HFFc6 (cell line): Measurements from ENCODE around the gene ITGA11. TPM values are rescaled to one million over a fixed set of nuclear protein-coding genes. Genes with fewer than 3 reads are reported as not detected.
A peak's percentile ranks its signal among the peaks of the same experiment; 100 is the strongest.

Experiments
- DNase-seq: peaks from one replicate; pipeline ENCODE4 v3.0.0-alpha.2; 2018
- H3K27ac Mint-ChIP-seq: 2 replicates; pipeline ENCODE4 v1.8.0; 2020; ENCODE audit warnings: mild to moderate bottlenecking, mixed read lengths
- H3K27me3 Mint-ChIP-seq: 2 replicates; pipeline ENCODE4 v1.8.0; 2021; ENCODE audit warnings: mild to moderate bottlenecking, moderate library complexity, mixed read lengths; ENCODE audit not compliant: insufficient read depth
- H3K36me3 Mint-ChIP-seq: 2 replicates; pipeline ENCODE4 v1.8.0; 2021; ENCODE audit warnings: low read depth, mixed read lengths
- H3K4me1 Mint-ChIP-seq: 2 replicates; pipeline ENCODE4 v1.8.0; 2020; ENCODE audit warnings: low read depth, mixed read lengths
- H3K4me3 Mint-ChIP-seq: 2 replicates; pipeline ENCODE4 v1.8.0; 2020; ENCODE audit warnings: mild to moderate bottlenecking, moderate library complexity, mixed read lengths
- H3K9me3 Mint-ChIP-seq: 2 replicates; pipeline ENCODE4 v1.8.0; 2020; ENCODE audit warnings: mild to moderate bottlenecking, mixed read lengths
- CTCF ChIP-seq: fragments of 200-600 bp; sonication (generic); IDR thresholded peaks from 2 replicates; pipeline ENCODE4 v1.5.0; 2021; ENCODE audit warnings: antibody characterized with exemption, mild to moderate bottlenecking
- total RNA-seq, 6 experiments: library from RNA; stranded (reverse); fragmentation: NEBNext Ultra II Directional; extraction: Animal tissue kit (Norgen Biotek cat#: 25700); gene quantifications; 2 replicates in 1 of 6; 3 replicates in 5 of 6; pipeline ENCODE4 v1.2.3, GENCODE V29; 2021

The ITGA11 gene
- total RNA-seq, 6 experiments from 2014 or later: 1.2 to 2.1 (median 1.4) TPM

DNA sequence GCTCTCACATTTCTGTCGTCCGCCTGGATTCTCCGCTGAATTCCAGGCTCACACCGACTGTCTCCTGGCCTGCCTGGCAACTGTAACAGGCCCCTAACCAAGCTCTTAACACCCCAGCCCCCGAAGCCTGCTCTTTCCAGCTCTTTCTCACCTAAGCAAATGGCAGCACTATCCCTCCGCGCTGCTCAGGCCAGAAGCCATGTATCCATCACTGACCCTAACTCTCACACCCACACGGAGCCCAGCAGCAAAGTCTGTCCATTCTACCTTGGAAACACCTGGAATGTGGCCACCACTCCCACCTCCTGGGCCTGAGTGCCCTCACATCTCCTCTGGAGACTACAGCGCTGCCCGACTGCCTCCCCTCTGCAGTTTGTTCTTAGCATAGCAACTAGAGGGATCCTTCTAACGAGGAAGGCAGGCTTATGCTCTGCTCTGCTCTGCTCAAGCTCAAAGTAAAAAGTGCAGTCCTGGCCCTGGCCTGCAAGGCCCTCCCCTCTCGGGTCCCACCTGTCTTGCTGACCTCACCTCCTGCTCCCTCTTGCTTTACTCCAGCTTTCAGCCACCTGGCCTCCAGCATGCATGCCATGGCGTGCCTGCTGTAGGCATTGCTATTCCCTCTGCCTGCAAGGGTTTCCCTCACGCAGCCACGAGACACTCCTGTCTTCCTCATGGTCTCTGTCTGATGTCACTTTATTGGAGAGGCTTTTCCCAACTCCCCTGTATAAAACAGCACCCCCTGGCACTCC, 127.2 kb downstream of the ITGA11 start:
- Mint-ChIP-seq H3K9me3 (no peaks in the 10 kb centered on the region), H3K27ac (peak overlapping the region; percentile 11), H3K4me1 (peaks cover 41% of the 10 kb centered on the region), H3K27me3 (no peaks in the 10 kb centered on the region; the same call in 1 of the 2 replicates), H3K36me3 (no peaks in the 10 kb centered on the region), H3K4me3 (no peak overlapping the region)
- no peak for DNase-seq
- TF ChIP-seq CTCF: no peak

GRCh38 chr15:68303560-68304436, 128.2 kb downstream of the ITGA11 start:
- Mint-ChIP-seq H3K27me3 (no peaks in the 10 kb centered on the region; the same call in 1 of the 2 replicates), H3K27ac (peak overlapping the region; percentile 18; the same call in 1 of the 2 replicates), H3K36me3 (no peaks in the 10 kb centered on the region), H3K9me3 (no peaks in the 10 kb centered on the region), H3K4me3 (no peak overlapping the region), H3K4me1 (peaks cover 41% of the 10 kb centered on the region)
- TF ChIP-seq CTCF: no peak
- no peak for DNase-seq

GRCh38 chr15:68303134-68303533, 128.8 kb downstream of the ITGA11 start:
- Mint-ChIP-seq H3K4me1 (peaks cover 44% of the 10 kb centered on the region), H3K27ac (no peak overlapping the region), H3K27me3 (no peaks in the 10 kb centered on the region; the same call in 1 of the 2 replicates), H3K4me3 (no peak overlapping the region), H3K9me3 (no peaks in the 10 kb centered on the region), H3K36me3 (no peaks in the 10 kb centered on the region; the same call in 1 of the 2 replicates)
- DNase-seq: no peak
- TF ChIP-seq CTCF: no peak

DNA sequence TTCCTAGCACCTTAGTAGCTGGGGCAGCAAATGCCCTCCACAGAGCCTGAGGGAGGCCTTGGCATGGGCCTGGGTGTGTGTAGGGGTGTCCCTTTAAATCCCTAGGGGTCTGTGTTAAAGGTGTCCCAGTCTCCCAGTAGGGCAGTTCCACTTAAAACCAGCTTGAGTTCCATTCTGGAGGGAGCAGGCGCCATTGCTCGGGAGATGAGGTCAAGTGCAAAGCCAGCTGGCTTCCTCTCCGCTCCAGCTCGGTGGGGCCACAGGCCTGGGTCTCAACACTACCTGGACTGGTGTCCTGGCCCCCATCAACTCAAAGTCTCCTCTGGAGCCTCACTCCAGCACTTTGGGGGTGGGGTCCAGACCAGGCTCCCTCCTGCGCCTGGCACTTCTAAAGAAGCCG, 129.2 kb downstream of the ITGA11 start:
- no peak overlapping the region for H3K4me3 Mint-ChIP-seq
- no peaks in the 10 kb centered on the region; the same call in 1 of the 2 replicates for H3K36me3 Mint-ChIP-seq
- no peak for DNase-seq
- no peaks in the 10 kb centered on the region for H3K9me3 Mint-ChIP-seq
- H3K27me3 Mint-ChIP-seq: no peaks in the 10 kb centered on the region; the same call in 1 of the 2 replicates
- H3K27ac Mint-ChIP-seq: no peak overlapping the region
- no peak for TF ChIP-seq CTCF
- peaks cover 47% of the 10 kb centered on the region for H3K4me1 Mint-ChIP-seq

DNA sequence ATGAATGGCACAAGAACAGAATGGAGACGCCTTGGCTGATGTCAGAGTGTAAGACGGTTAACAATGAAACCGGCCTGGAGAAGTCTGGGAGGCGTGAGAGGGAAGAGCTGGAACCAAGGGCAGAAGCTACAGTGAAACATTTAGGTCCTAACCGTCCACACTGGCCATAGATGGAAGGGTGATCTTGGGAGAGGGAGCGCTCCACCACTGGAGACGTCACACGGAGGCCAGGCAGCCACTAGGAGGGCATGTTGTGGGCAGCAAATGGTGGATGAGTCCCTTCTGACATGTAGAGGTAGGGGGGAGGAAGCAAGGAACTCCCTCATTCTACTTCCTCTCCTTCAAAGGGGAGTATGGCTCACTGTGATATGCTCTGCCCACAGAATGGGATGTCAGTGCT, 130.7 kb downstream of the ITGA11 start:
- H3K4me1 Mint-ChIP-seq: peaks cover 39% of the 10 kb centered on the region
- no peak overlapping the region for H3K4me3 Mint-ChIP-seq
- peaks cover 2% of the 10 kb centered on the region for H3K27me3 Mint-ChIP-seq
- peaks cover 7% of the 10 kb centered on the region; the same call in 1 of the 2 replicates for H3K36me3 Mint-ChIP-seq
- no peak for TF ChIP-seq CTCF
- no peaks in the 10 kb centered on the region for H3K9me3 Mint-ChIP-seq
- no peak overlapping the region for H3K27ac Mint-ChIP-seq
- no peak for DNase-seq
